Sigmoid colon (tissue), 4 donors: ENCODE results near the gene BCAS1.

ENCODE experiments used
- CTCF ChIP-seq, 4 experiments: fragments of 450-650 bp in 3 of 4; fragments of 200-600 bp in 1 of 4; IDR thresholded peaks; one replicate each; pipeline ENCODE4 v1.5.1; 2016 to 2019; ENCODE audit warnings: antibody characterized with exemption in 4 of 4, mild to moderate bottlenecking in 3 of 4, moderate library complexity in 2 of 4
- EP300 ChIP-seq, 4 donors: sonication (generic); formaldehyde crosslinking; IDR thresholded peaks; one replicate each; pipeline ENCODE4 v1.6.1; 2017; ENCODE audit warnings: antibody characterized with exemption in 4 of 4
- POLR2A ChIP-seq, 2 donors: fragments of 450-650 bp; IDR thresholded peaks; one replicate each; pipeline ENCODE4 v1.6.1; 2016; ENCODE audit warnings: antibody characterized with exemption in 2 of 2, mild to moderate bottlenecking in 2 of 2, moderate library complexity in 2 of 2
- POLR2AphosphoS5 ChIP-seq, 4 donors: sonication (generic); formaldehyde crosslinking; IDR thresholded peaks; one replicate each; pipeline ENCODE4 v1.6.1; 2017; ENCODE audit warnings: antibody characterized with exemption in 4 of 4

GRCh38 chr20:54102543-54102942 lies 32.1 kb upstream of the BCAS1 start:
- TF ChIP-seq POLR2A (IDR thresholded peaks at IDR 0.05) (no peak), CTCF (IDR thresholded peaks at IDR 0.05) (no peak), EP300 (IDR thresholded peaks at IDR 0.05) (no peak), POLR2AphosphoS5 (IDR thresholded peaks at IDR 0.05) (no peak)
